Hair follicular keratinocyte (primary cell): ENCODE results near the gene EHF. TPM values are rescaled to one million over a fixed set of nuclear protein-coding genes. Genes with fewer than 3 reads are reported as not detected.

Experiments used
- total RNA-seq: library from RNA; depleted of rRNA; stranded (reverse); fragments of >200 nt; gene quantifications from 2 replicates; pipeline ENCODE4 v1.2.3, GENCODE V29; 2015

The EHF gene
- 14.4 and 29.1 TPM in 2 replicates for total RNA-seq

GRCh38 chr11:34620820-34621792 lies at the start of gene EHF:
TSS of gene EHF (plus strand) at chr11:34621093. CDS start at chr11:34642631, 21,538 bp downstream.

Other genes with a start within 250 kb of the EHF start
- 45.4 and 52.0 TPM in 2 replicates for gene CAT, start 182.2 kb upstream of the EHF start, total RNA-seq
- not detected in 2 replicates for gene ELF5, start 107.3 kb upstream of the EHF start, total RNA-seq